ENCODE measurements around the gene APOL2.

GRCh38 chr22:36246718-36247117 lies 7.4 kb upstream of the APOL2 start:
- no peak for TF ChIP-seq POLR2A (IDR thresholded peaks at IDR 0.05)
- no peak for TF ChIP-seq CTCF (IDR thresholded peaks at IDR 0.05)
